HG02763 (cell line): ENCODE measurements around the gene RBPJL.
A peak's percentile ranks its signal among the peaks of the same experiment; 100 is the strongest.

Experiments used
- ATAC-seq: cut with Tn5 transposase; IDR thresholded peaks from one replicate; pipeline ENCODE4 v1.9.1; 2021; ENCODE audit warnings: mild to moderate bottlenecking, moderate library complexity; ENCODE audit not compliant: unreplicated experiment

Gene RBPJL

GRCh38 chr20:45358282-45359068 lies 51.8 kb downstream of the RBPJL start:
- ATAC-seq: no peak

- no peak for ATAC-seq
Observed at GRCh38 chr20:45359069-45359405, 52.4 kb downstream of the RBPJL start.

- no peak for ATAC-seq
Observed at GRCh38 chr20:45359406-45360148, 52.9 kb downstream of the RBPJL start.

- no peak for ATAC-seq
Observed at GRCh38 chr20:45361793-45362192, 55.2 kb downstream of the RBPJL start.

GRCh38 chr20:45362804-45363610 lies 56.4 kb downstream of the RBPJL start, which contains the start of gene SYS1:
Gene SYS1 (plus strand): TSS chr20:45363156. CDS start chr20:45363532, 376 bp downstream.
- peak; percentile 84 for ATAC-seq

- ATAC-seq: no peak
Observed at GRCh38 chr20:45363611-45364492, 57.2 kb downstream of the RBPJL start.

- no peak for ATAC-seq
Observed at GRCh38 chr20:45365444-45365970, 58.9 kb downstream of the RBPJL start.

- no peak for ATAC-seq
Observed at GRCh38 chr20:45366192-45366591, 59.6 kb downstream of the RBPJL start.

- ATAC-seq: no peak
Observed at GRCh38 chr20:45366631-45367030, 60.0 kb downstream of the RBPJL start.

GRCh38 chr20:45367126-45367525 lies 60.5 kb downstream of the RBPJL start:
- ATAC-seq: no peak
